HEK293 (cell line): ENCODE measurements around the gene CLCNKB.
A peak's percentile ranks its signal among the peaks of the same experiment; 100 is the strongest.

Experiments
- MEIS1 ChIP-seq: sonication (generic); formaldehyde crosslinking; IDR thresholded peaks from 2 replicates; pipeline ENCODE4 v1.8.1; 2022; ENCODE audit warnings: missing genetic modification reagents, mild to moderate bottlenecking, borderline replicate concordance
- YY1 ChIP-seq: fragments of 450-650 bp; formaldehyde crosslinking; IDR thresholded peaks from 2 replicates; pipeline ENCODE4 v1.5.1; 2018; ENCODE audit warnings: missing biosample characterization, missing genetic modification characterization
- ZIC2 ChIP-seq: fragments of 450-650 bp; formaldehyde crosslinking; IDR thresholded peaks from 2 replicates; pipeline ENCODE4 v1.5.1; 2016; ENCODE audit warnings: missing biosample characterization, missing genetic modification characterization
- ZNF660 ChIP-seq: fragments of 450-650 bp; IDR thresholded peaks from 2 replicates; pipeline ENCODE4 v1.5.1; 2018; ENCODE audit warnings: missing biosample characterization, mild to moderate bottlenecking, missing genetic modification characterization
- ZNF768 ChIP-seq: fragments of 450-650 bp; formaldehyde crosslinking; IDR thresholded peaks from 2 replicates; pipeline ENCODE4 v1.5.1; 2018; ENCODE audit warnings: missing biosample characterization, mild to moderate bottlenecking, missing genetic modification characterization
- TF ChIP-seq, protein P1 (sequence below): fragments of 450-650 bp; formaldehyde crosslinking; IDR thresholded peaks from 2 replicates; pipeline ENCODE4 v1.5.1; 2016; ENCODE audit warnings: missing biosample characterization, missing genetic modification characterization
- TF ChIP-seq, protein P2 (sequence below): fragments of 450-650 bp; formaldehyde crosslinking; IDR thresholded peaks from 2 replicates; pipeline ENCODE4 v1.5.1; 2016; ENCODE audit warnings: missing biosample characterization, missing genetic modification characterization, low read depth
- TF ChIP-seq, protein P3 (sequence below): fragments of 450-650 bp; formaldehyde crosslinking; IDR thresholded peaks from 2 replicates; pipeline ENCODE4 v1.5.1; 2016; ENCODE audit warnings: missing biosample characterization, missing genetic modification characterization, low read depth

- TF ChIP-seq, protein P1, sequence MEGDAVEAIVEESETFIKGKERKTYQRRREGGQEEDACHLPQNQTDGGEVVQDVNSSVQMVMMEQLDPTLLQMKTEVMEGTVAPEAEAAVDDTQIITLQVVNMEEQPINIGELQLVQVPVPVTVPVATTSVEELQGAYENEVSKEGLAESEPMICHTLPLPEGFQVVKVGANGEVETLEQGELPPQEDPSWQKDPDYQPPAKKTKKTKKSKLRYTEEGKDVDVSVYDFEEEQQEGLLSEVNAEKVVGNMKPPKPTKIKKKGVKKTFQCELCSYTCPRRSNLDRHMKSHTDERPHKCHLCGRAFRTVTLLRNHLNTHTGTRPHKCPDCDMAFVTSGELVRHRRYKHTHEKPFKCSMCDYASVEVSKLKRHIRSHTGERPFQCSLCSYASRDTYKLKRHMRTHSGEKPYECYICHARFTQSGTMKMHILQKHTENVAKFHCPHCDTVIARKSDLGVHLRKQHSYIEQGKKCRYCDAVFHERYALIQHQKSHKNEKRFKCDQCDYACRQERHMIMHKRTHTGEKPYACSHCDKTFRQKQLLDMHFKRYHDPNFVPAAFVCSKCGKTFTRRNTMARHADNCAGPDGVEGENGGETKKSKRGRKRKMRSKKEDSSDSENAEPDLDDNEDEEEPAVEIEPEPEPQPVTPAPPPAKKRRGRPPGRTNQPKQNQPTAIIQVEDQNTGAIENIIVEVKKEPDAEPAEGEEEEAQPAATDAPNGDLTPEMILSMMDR, result no peak
- no peak for TF ChIP-seq YY1 (tag by site-specific recombination)
- TF ChIP-seq MEIS1 (CRISPR knock-in tag), result no peak
- TF ChIP-seq ZNF660, result no peak
- TF ChIP-seq, protein P2, sequence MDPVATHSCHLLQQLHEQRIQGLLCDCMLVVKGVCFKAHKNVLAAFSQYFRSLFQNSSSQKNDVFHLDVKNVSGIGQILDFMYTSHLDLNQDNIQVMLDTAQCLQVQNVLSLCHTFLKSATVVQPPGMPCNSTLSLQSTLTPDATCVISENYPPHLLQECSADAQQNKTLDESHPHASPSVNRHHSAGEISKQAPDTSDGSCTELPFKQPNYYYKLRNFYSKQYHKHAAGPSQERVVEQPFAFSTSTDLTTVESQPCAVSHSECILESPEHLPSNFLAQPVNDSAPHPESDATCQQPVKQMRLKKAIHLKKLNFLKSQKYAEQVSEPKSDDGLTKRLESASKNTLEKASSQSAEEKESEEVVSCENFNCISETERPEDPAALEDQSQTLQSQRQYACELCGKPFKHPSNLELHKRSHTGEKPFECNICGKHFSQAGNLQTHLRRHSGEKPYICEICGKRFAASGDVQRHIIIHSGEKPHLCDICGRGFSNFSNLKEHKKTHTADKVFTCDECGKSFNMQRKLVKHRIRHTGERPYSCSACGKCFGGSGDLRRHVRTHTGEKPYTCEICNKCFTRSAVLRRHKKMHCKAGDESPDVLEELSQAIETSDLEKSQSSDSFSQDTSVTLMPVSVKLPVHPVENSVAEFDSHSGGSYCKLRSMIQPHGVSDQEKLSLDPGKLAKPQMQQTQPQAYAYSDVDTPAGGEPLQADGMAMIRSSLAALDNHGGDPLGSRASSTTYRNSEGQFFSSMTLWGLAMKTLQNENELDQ, result no peak
- TF ChIP-seq, protein P3, sequence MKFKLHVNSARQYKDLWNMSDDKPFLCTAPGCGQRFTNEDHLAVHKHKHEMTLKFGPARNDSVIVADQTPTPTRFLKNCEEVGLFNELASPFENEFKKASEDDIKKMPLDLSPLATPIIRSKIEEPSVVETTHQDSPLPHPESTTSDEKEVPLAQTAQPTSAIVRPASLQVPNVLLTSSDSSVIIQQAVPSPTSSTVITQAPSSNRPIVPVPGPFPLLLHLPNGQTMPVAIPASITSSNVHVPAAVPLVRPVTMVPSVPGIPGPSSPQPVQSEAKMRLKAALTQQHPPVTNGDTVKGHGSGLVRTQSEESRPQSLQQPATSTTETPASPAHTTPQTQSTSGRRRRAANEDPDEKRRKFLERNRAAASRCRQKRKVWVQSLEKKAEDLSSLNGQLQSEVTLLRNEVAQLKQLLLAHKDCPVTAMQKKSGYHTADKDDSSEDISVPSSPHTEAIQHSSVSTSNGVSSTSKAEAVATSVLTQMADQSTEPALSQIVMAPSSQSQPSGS (tag by site-specific recombination), result no peak
- peak; percentile 72; the same call in 1 of the 2 replicates for TF ChIP-seq ZIC2 (tag by site-specific recombination)
- no peak for TF ChIP-seq ZNF768 (tag by site-specific recombination)
Observed at GRCh38 chr1:16017461-16018303, 25.9 kb upstream of the CLCNKB start, which contains the start of gene HSPB7.
